Measurements from ENCODE around the gene WDFY4. TPM values are rescaled to one million over a fixed set of nuclear protein-coding genes. Genes with fewer than 3 reads are reported as not detected.

WDFY4 gene
- total and polyA plus RNA-seq, 9 of the 15 experiments (the other 6 are each of a cell fraction or from before 2014, with no cell fraction given), result 0.01 to 0.02 (median 0.01) TPM; not detected in 6

DNA sequence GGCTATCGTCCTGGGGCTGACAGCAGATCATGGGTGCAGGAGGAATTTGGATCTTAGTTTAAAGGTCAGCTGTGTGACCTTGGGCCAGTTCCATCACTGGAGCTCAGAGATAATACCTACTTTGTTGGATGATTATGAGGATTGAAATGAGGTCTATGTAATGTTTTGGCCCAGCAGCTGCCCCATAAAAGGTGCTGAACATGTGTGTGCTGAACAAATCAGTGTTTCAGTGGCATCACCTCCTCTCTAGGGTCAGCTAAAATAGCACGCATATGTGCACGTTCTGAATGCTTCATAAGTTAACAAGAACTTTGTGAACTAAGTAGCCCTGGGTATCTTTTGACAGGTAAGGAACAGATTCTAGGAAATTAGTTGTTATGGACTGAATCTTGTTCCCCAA lies 339.8 kb downstream of the WDFY4 start:
- in situ Hi-C loops (cut with MboI), result no loop called here
- ChIA-PET CTCF (ENCODE audit: low intra/inter-chr PET ratio) (no interaction called here), POLR2A (interaction anchor here (0.6 to 0.9 kb wide), 2 partner anchors 13 to 32 kb away, joined by 3 to 5 read pairs; no protein-coding TSS in a partner anchor)
- intact Hi-C loops (cut with micrococcal nuclease), result no loop called here
- Histone ChIP-seq H3K4me1 (replicated peaks in 1 of 2; ENCODE audit: control insufficient read depth in 2 of 2, insufficient read depth in 2 of 2, low read length in 2 of 2) (no peaks in the 10 kb centered on the region; a peak in 1 of 5 replicates), H3K4me2 (ENCODE audit: insufficient read depth, low read length) (no peak overlapping the region), H3K79me2 (ENCODE audit: control insufficient read depth, insufficient read depth, low read length) (no peaks in the 10 kb centered on the region), H3K9ac (ENCODE audit: insufficient read depth in 1 of 2, low read depth in 2 of 2, low read length in 2 of 2) (no peak overlapping the region), H3K27me3 (ENCODE audit: control insufficient read depth in 2 of 2, insufficient read depth in 2 of 2, low read length in 2 of 2) (no peaks in the 10 kb centered on the region), H3K36me3 (ENCODE audit: control insufficient read depth, insufficient read depth, low read length) (no peaks in the 10 kb centered on the region), H3K9me1 (ENCODE audit: control insufficient read depth, insufficient read depth, low read length) (peaks cover 3% of the 10 kb centered on the region), H2AFZ (ENCODE audit: low read depth, low read length) (no peak overlapping the region), H3K9me3 (replicated peaks; ENCODE audit: control insufficient read depth, insufficient read depth, low read depth, low read length) (no peaks in the 10 kb centered on the region), H3K27ac (ENCODE audit: extremely low read depth, low read depth, low read length) (no peak overlapping the region), H4K20me1 (replicated peaks; ENCODE audit: control insufficient read depth, insufficient read depth, low read length) (no peaks in the 10 kb centered on the region), H3K4me3 (no peak overlapping the region)
- ATAC-seq (no peak), FAIRE-seq (peak; percentile 23), DNase-seq (ENCODE audit: extremely low read depth in 1 of 4, low spot score in 3 of 4) (no peak)
- no peak for TF ChIP-seq ZBED1 (IDR thresholded peaks at IDR 0.05)
- TF ChIP-seq ARHGAP35 (IDR thresholded peaks at IDR 0.05; ENCODE audit: partially characterized antibody), result no peak
- TF ChIP-seq ZNF766 (CRISPR knock-in tag; conservative IDR thresholded peaks at IDR 0.05), result no peak
- TF ChIP-seq, protein P1, sequence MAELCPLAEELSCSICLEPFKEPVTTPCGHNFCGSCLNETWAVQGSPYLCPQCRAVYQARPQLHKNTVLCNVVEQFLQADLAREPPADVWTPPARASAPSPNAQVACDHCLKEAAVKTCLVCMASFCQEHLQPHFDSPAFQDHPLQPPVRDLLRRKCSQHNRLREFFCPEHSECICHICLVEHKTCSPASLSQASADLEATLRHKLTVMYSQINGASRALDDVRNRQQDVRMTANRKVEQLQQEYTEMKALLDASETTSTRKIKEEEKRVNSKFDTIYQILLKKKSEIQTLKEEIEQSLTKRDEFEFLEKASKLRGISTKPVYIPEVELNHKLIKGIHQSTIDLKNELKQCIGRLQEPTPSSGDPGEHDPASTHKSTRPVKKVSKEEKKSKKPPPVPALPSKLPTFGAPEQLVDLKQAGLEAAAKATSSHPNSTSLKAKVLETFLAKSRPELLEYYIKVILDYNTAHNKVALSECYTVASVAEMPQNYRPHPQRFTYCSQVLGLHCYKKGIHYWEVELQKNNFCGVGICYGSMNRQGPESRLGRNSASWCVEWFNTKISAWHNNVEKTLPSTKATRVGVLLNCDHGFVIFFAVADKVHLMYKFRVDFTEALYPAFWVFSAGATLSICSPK (IDR thresholded peaks at IDR 0.05; ENCODE audit: borderline replicate concordance), result no peak
- no peak for TF ChIP-seq TOE1 (IDR thresholded peaks at IDR 0.05; ENCODE audit: borderline replicate concordance)
- no peak for TF ChIP-seq TOE1 (CRISPR knock-in tag; IDR thresholded peaks at IDR 0.05; ENCODE audit: borderline replicate concordance, low read depth)
- 30% methylated on average over 3 of the region's 3 CpGs for WGBS (ENCODE audit: insufficient coverage, low coverage, missing lambda C conversion rate)
- no TSS peak for BruUV-seq (replicated peaks)
